Adrenal gland (tissue), 12 donors: Measurements from ENCODE around the gene DDX41. TPM values are rescaled to one million over a fixed set of nuclear protein-coding genes. Genes with fewer than 3 reads are reported as not detected.
A peak's percentile ranks its signal among the peaks of the same experiment; 100 is the strongest.

Source experiments
- DNase-seq, 7 donors: peaks; one replicate each; pipeline ENCODE4 v3.0.0-alpha.2; 2019 to 2020
- H3K27ac ChIP-seq, 5 donors: fragments of 200-600 bp; sonication (generic) in 4 of 5; 1 replicate in 3 of 5; 2 replicates in 2 of 5; pipeline versions ENCODE4 v1.5.1 to v1.8.0; 2016 to 2020; ENCODE audit warnings: mild to moderate bottlenecking in 1 of 5
- H3K27me3 ChIP-seq: fragments of 200-600 bp; 2 replicates; pipeline ENCODE4 v1.8.0; 2021
- H3K36me3 ChIP-seq, 2 donors: fragments of 200-600 bp; replicated peaks in 1 of 2; 1 replicate in 1 of 2; 2 replicates in 1 of 2; pipeline versions ENCODE4 v1.5.1 to v1.8.0; 2018 to 2022
- H3K4me1 ChIP-seq, 2 donors: fragments of 200-600 bp; replicated peaks in 1 of 2; 1 replicate in 1 of 2; 2 replicates in 1 of 2; pipeline versions ENCODE4 v1.5.1 to v1.8.0; 2018 to 2021
- H3K4me3 ChIP-seq, 4 donors: fragments of 200-600 bp; sonication (generic) in 3 of 4; one replicate each; pipeline ENCODE4 v1.5.1; 2016 to 2018
- H3K9me3 ChIP-seq, 3 donors: fragments of 200-600 bp; sonication (generic) in 1 of 3; replicated peaks in 1 of 3; 1 replicate in 2 of 3; 2 replicates in 1 of 3; pipeline versions ENCODE4 v1.5.1 to v1.8.0; 2016 to 2021
- POLR2A ChIP-seq, 2 donors: fragments of 450-650 bp; IDR thresholded peaks; one replicate each; pipeline ENCODE4 v1.6.1; 2017; ENCODE audit warnings: antibody characterized with exemption in 2 of 2, mild to moderate bottlenecking in 2 of 2, moderate library complexity in 1 of 2
- WGBS, 4 donors: extraction: QIAGEN DNeasy Blood & Tissue Kit in 2 of 4; methylation state at CpG; one replicate each; pipeline versions ENCODE4 v1.1.5 to v1.1.7; 2013 to 2017; 5-methylcytosine and 5-hydroxymethylcytosine counted together
- intact Hi-C, 2 donors: fragments of 100-400 bp; cut with DNase I; formaldehyde crosslinking; loops; one replicate each; pipeline versions ENCODE4 v1.14.1 to v1.15.0; 2022 to 2023
- polyA plus RNA-seq, 3 donors: library from polyadenylated mRNA; stranded (reverse); fragments of 200-250 nt in 2 of 3; fragments of 350-450 nt in 1 of 3; fragmentation: Illumina TruSeq in 1 of 3; extraction: RNeasy Lipid Tissue Mini Kit (QIAGEN cat#74804) in 1 of 3; gene quantifications; one replicate each; pipeline ENCODE4 v1.2.3, GENCODE V29; 2013 to 2014
- total RNA-seq, 9 donors: library from RNA; depleted of rRNA in 4 of 9; stranded (reverse); fragments of >200 nt in 4 of 9; fragments of 120-200 nt in 1 of 9; fragmentation: NEBNext Ultra II Directional in 1 of 9; extraction: Animal tissue kit (Norgen Biotek cat#: 25700) in 1 of 9; gene quantifications; one replicate each; pipeline versions ENCODE4 v1.1.0 to v1.2.4, GENCODE V29; 2013 to 2023
- TF ChIP-seq, protein P1 (sequence below), 6 experiments: fragments of 450-650 bp in 4 of 6; fragments of 200-600 bp in 2 of 6; sonication (generic) in 1 of 6; IDR thresholded peaks; 1 replicate in 5 of 6; 2 replicates in 1 of 6; pipeline versions ENCODE4 v1.5.1 to v1.8.0; 2016 to 2021; ENCODE audit warnings: antibody characterized with exemption in 6 of 6, mild to moderate bottlenecking in 2 of 6, moderate library complexity in 1 of 6
- donor health status: healthy with polysubstance abuse.
- donor health status: Bipolar disorder and iron deficiency.
- donor health status: DM: yes; HTN: yes; CAD: no.
- donor health status: DM: no; HTN: no; CAD: no.
- donor health status: DM: no; HTN: no; CAD: no.
- donor health status: DM: yes; HTN: yes; CAD: no.

The DDX41 gene
- total and polyA plus RNA-seq, 12 donors = 47.0 to 180 (median 116) TPM

- H3K9me3 ChIP-seq = no peaks in the 10 kb centered on the region
- H3K4me3 ChIP-seq = peak overlapping the region in 2 of 4 donors; percentile 58 to 65
- H3K36me3 ChIP-seq = peaks cover 0 to 14% of the 10 kb centered on the region in 2 donors
- H3K27ac ChIP-seq = peak overlapping the region in 4 of 5 donors; percentile 1 to 89 (median 70)
- 30 to 55% (median 43%) methylated on average over 4 to 12 of the region's 12 CpGs for WGBS, 4 donors
- TF ChIP-seq, protein P1, sequence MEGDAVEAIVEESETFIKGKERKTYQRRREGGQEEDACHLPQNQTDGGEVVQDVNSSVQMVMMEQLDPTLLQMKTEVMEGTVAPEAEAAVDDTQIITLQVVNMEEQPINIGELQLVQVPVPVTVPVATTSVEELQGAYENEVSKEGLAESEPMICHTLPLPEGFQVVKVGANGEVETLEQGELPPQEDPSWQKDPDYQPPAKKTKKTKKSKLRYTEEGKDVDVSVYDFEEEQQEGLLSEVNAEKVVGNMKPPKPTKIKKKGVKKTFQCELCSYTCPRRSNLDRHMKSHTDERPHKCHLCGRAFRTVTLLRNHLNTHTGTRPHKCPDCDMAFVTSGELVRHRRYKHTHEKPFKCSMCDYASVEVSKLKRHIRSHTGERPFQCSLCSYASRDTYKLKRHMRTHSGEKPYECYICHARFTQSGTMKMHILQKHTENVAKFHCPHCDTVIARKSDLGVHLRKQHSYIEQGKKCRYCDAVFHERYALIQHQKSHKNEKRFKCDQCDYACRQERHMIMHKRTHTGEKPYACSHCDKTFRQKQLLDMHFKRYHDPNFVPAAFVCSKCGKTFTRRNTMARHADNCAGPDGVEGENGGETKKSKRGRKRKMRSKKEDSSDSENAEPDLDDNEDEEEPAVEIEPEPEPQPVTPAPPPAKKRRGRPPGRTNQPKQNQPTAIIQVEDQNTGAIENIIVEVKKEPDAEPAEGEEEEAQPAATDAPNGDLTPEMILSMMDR (IDR thresholded peaks at IDR 0.05) = peak in 1 of 6 experiments; percentile 34
- TF ChIP-seq POLR2A (IDR thresholded peaks at IDR 0.05) = no peak
- H3K4me1 ChIP-seq = peaks cover 29 to 41% of the 10 kb centered on the region in 2 donors
- H3K27me3 ChIP-seq = no peaks in the 10 kb centered on the region
- DNase-seq = peak in 1 of 7 donors; percentile 47
- intact Hi-C loops = no loop called here
Measured at GRCh38 chr5:177496070-177496726, 20.6 kb downstream of the DDX41 start.

DNA sequence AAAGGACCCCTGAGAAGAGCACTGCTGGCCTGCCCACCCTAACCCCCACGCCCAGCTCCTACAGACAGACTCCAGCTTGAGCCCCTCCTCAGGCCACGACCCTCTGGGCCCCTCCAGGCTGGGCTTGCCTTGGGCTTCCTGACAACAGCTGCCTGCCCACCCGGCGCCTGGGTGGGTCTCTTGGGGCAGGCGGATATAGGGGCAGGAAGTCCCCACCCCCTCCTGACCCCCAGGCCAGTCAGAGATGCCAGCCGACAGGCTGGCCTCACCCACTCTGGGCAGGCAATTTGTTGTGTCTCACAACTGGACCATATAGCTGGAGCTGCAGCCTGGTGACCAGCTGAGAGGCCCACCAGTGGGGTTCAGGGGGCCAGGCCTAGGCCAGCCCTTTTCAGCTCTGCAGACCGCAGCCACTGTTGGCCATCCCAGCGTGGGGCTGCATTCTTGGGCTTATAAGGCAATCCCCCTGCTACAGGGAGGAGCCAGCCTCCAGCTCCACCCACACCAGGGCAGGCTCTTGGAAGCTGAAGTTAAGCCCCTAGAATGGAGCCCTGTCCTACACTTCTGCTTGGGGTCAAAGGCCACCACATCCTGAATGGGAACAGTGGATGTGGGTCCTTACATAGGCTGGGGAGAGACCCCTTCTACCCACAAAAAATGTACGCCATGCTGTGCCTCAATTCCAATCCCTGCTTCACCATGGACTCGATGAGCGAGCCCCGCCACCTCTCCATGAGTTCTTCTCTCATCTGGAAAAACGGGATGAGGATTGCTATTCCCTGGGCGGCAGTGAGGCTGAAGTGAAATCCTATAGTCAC is 21.3 kb downstream of the DDX41 start:
- H3K27ac ChIP-seq = peak overlapping the region in 3 of 5 donors; percentile 70 to 89 (median 71)

DNA sequence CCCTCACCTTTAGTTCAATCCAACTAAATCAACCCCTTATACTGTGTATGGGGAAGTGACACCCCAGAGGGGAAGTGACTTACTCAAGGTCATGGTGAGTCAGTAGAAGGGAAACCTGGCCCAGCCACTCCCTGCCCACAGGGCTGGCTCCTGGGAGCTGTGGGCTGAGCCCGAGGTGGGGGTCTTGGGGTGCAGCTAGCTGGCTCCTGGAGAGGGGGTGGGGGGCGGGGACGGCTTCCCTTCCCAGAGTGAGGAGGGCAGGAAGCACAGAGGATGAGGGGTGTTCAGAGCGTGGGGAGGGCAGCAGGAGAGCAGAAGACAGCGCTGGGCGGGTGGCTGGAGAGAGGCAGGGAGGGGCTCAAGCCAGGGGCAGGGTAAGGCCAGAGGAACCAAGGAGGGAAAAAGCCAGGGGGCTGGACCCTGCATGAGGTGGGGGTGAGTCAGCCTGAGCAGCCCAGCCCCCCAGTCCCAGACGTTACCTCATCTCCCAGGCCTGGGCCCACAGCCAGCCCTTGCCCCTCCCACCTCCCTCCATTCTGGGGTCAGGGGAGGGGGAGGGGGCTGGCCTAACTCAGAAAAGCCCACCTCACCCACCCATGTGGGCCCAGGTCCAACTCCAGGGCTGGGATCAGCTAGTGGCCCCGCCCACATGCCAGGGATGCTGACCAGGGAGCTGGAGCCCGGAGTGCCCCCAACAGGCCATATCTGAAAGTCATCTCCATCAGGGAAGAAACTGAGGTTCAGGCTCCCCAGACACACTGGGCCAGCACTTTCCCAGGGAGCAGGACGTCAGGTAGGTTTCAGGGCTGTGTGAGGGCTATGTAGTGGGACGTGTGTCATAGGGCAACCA is 22.2 kb downstream of the DDX41 start:
- peak overlapping the region in 1 of 4 donors; percentile 20 for H3K4me3 ChIP-seq
- intact Hi-C loops = no loop called here
- DNase-seq = peak; percentile 52 to 74 (median 60)
- no peaks in the 10 kb centered on the region for H3K9me3 ChIP-seq
- peak overlapping the region in 2 of 5 donors; percentile 49 to 89 for H3K27ac ChIP-seq
- H3K4me1 ChIP-seq = peaks cover 29 to 36% of the 10 kb centered on the region in 2 donors
- peaks cover 0 to 22% of the 10 kb centered on the region in 2 donors for H3K36me3 ChIP-seq
- TF ChIP-seq POLR2A (IDR thresholded peaks at IDR 0.05) = no peak
- TF ChIP-seq, protein P1 (IDR thresholded peaks at IDR 0.05) = peak in 2 of 6 experiments; percentile 13 to 18
- no peaks in the 10 kb centered on the region for H3K27me3 ChIP-seq
- WGBS, 4 donors = 11 to 50% (median 40%) methylated on average over 1 to 11 of the region's 11 CpGs

More for the DNA sequence above, 21.3 kb downstream of the DDX41 start:
- peaks cover 29 to 36% of the 10 kb centered on the region in 2 donors for H3K4me1 ChIP-seq
- no peaks in the 10 kb centered on the region for H3K9me3 ChIP-seq
- intact Hi-C loops = no loop called here
- H3K27me3 ChIP-seq = no peaks in the 10 kb centered on the region
- H3K36me3 ChIP-seq = peaks cover 0 to 14% of the 10 kb centered on the region in 2 donors
- TF ChIP-seq POLR2A (IDR thresholded peaks at IDR 0.05) = no peak
- TF ChIP-seq, protein P1 (IDR thresholded peaks at IDR 0.05) = no peak
- WGBS, 4 donors = 67 to 78% (median 71%) methylated on average over 1 to 14 of the region's 14 CpGs
- peak overlapping the region in 1 of 4 donors; percentile 65 for H3K4me3 ChIP-seq
- peak in 3 of 7 donors; percentile 45 to 77 (median 46) for DNase-seq
